Muscle layer of duodenum (tissue), 2 donors: ENCODE results near the gene FAM117A.
"Not testable (repeated sequence)": the region's sequence is repeated elsewhere in the genome, so short reads cannot be mapped to it uniquely, and the experiment has no call there.

Experiments used
- H3K27ac ChIP-seq: one replicate; pipeline ENCODE4 v1.7.0; 2013; ENCODE audit warnings: mild to moderate bottlenecking, low read length
- H3K27me3 ChIP-seq: one replicate; pipeline ENCODE4 v1.7.0; 2013; ENCODE audit warnings: low read depth, mild to moderate bottlenecking, control low read depth, low read length
- H3K36me3 ChIP-seq, 2 donors: one replicate each; pipeline ENCODE4 v1.7.0; 2013; ENCODE audit warnings: low read length in 2 of 2, control low read depth in 1 of 2, mild to moderate bottlenecking in 1 of 2; ENCODE audit not compliant: insufficient read depth in 2 of 2, control insufficient read depth in 1 of 2
- H3K4me1 ChIP-seq, 2 donors: one replicate each; pipeline ENCODE4 v1.7.0; 2013; ENCODE audit warnings: low read length in 2 of 2, mild to moderate bottlenecking in 2 of 2, control low read depth in 1 of 2, moderate library complexity in 1 of 2; ENCODE audit not compliant: insufficient read depth in 2 of 2, control insufficient read depth in 1 of 2
- H3K4me3 ChIP-seq, 2 donors: one replicate each; pipeline ENCODE4 v1.7.0; 2013; ENCODE audit warnings: low read length in 2 of 2, low read depth in 1 of 2, mild to moderate bottlenecking in 1 of 2
- H3K9me3 ChIP-seq, 2 donors: one replicate each; pipeline ENCODE4 v1.7.0; 2013; ENCODE audit warnings: low read length in 2 of 2, control low read depth in 1 of 2, mild to moderate bottlenecking in 1 of 2; ENCODE audit not compliant: control insufficient read depth in 1 of 2
- donor health status: healthy.

FAM117A gene

GRCh38 chr17:49731435-49731831, 32.5 kb downstream of the FAM117A start:
- H3K36me3 ChIP-seq, result no peaks in the 10 kb centered on the region
- no peak overlapping the region for H3K4me3 ChIP-seq
- H3K4me1 ChIP-seq, result peaks cover 16 to 48% of the 10 kb centered on the region in 2 donors
- H3K27ac ChIP-seq, result peak overlapping the region; percentile 81
- H3K27me3 ChIP-seq, result no peaks in the 10 kb centered on the region
- H3K9me3 ChIP-seq, result no peaks in the 10 kb centered on the region

- Histone ChIP-seq H3K36me3 (no peaks in the 10 kb centered on the region), H3K27me3 (no peaks in the 10 kb centered on the region), H3K4me1 (peaks cover 16 to 48% of the 10 kb centered on the region in 2 donors), H3K9me3 (no peaks in the 10 kb centered on the region), H3K27ac (peak overlapping the region; percentile 81), H3K4me3 (no peak overlapping the region)
Observed at GRCh38 chr17:49730785-49731434, 33.0 kb downstream of the FAM117A start.

GRCh38 chr17:49730078-49730784, 33.7 kb downstream of the FAM117A start:
- peaks cover 16 to 55% of the 10 kb centered on the region in 2 donors for H3K4me1 ChIP-seq

GRCh38 chr17:49729069-49729468, 34.9 kb downstream of the FAM117A start:
- H3K4me3 ChIP-seq, result no peak overlapping the region
- H3K4me1 ChIP-seq, result peaks cover 17 to 66% of the 10 kb centered on the region in 2 donors
- H3K27ac ChIP-seq, result no peak overlapping the region
- peaks cover 0 to 5% of the 10 kb centered on the region in 2 donors for H3K36me3 ChIP-seq
- no peaks in the 10 kb centered on the region for H3K27me3 ChIP-seq
- no peaks in the 10 kb centered on the region for H3K9me3 ChIP-seq

More at GRCh38 chr17:49730078-49730784, 33.7 kb downstream of the FAM117A start:
- H3K27me3 ChIP-seq, result no peaks in the 10 kb centered on the region
- no peaks in the 10 kb centered on the region for H3K9me3 ChIP-seq
- no peak overlapping the region for H3K4me3 ChIP-seq
- peak overlapping the region; percentile 81 for H3K27ac ChIP-seq
- H3K36me3 ChIP-seq, result peaks cover 0 to 4% of the 10 kb centered on the region in 2 donors

GRCh38 chr17:49728425-49728824, 35.5 kb downstream of the FAM117A start:
- no peak overlapping the region for H3K27ac ChIP-seq
- peaks cover 0 to 5% of the 10 kb centered on the region in 2 donors for H3K36me3 ChIP-seq
- H3K27me3 ChIP-seq, result no peaks in the 10 kb centered on the region
- H3K9me3 ChIP-seq, result no peaks in the 10 kb centered on the region
- H3K4me3 ChIP-seq, result no peak overlapping the region
- H3K4me1 ChIP-seq, result peaks cover 23 to 72% of the 10 kb centered on the region in 2 donors

- no peak overlapping the region for H3K4me3 ChIP-seq
- H3K4me1 ChIP-seq, result peaks cover 23 to 83% of the 10 kb centered on the region in 2 donors
- H3K27me3 ChIP-seq, result no peaks in the 10 kb centered on the region
- H3K36me3 ChIP-seq, result peaks cover 0 to 5% of the 10 kb centered on the region in 2 donors
- H3K27ac ChIP-seq, result no peak overlapping the region
- H3K9me3 ChIP-seq, result no peaks in the 10 kb centered on the region
Observed at GRCh38 chr17:49727380-49727779, 36.6 kb downstream of the FAM117A start.

- H3K9me3 ChIP-seq, result no peaks in the 10 kb centered on the region
- peaks cover 27 to 76% of the 10 kb centered on the region in 2 donors for H3K4me1 ChIP-seq
- no peak overlapping the region for H3K4me3 ChIP-seq
- H3K27ac ChIP-seq, result no peak overlapping the region
- no peaks in the 10 kb centered on the region for H3K27me3 ChIP-seq
- peaks cover 0 to 10% of the 10 kb centered on the region in 2 donors for H3K36me3 ChIP-seq
Observed at GRCh38 chr17:49725452-49726130, 38.3 kb downstream of the FAM117A start.

GRCh38 chr17:49724552-49724951, 39.4 kb downstream of the FAM117A start:
- H3K4me3 ChIP-seq, H3K9me3 ChIP-seq, H3K27me3 ChIP-seq, H3K27ac ChIP-seq: not testable (repeated sequence)
- Histone ChIP-seq H3K36me3 (peaks cover 10 to 18% of the 10 kb centered on the region in 2 donors), H3K4me1 (peaks cover 23 to 66% of the 10 kb centered on the region in 2 donors)

GRCh38 chr17:49723423-49723822, 40.5 kb downstream of the FAM117A start:
- Histone ChIP-seq H3K27me3 (no peaks in the 10 kb centered on the region), H3K9me3 (no peaks in the 10 kb centered on the region), H3K4me3 (peak overlapping the region in 1 of 2 donors; percentile 27), H3K4me1 (peaks cover 20 to 54% of the 10 kb centered on the region in 2 donors), H3K36me3 (peaks cover 12 to 27% of the 10 kb centered on the region in 2 donors), H3K27ac (peak overlapping the region; percentile 56)

- Histone ChIP-seq H3K36me3 (peaks cover 23 to 40% of the 10 kb centered on the region in 2 donors), H3K27ac (no peak overlapping the region), H3K4me1 (peaks cover 12 to 41% of the 10 kb centered on the region in 2 donors), H3K27me3 (no peaks in the 10 kb centered on the region), H3K4me3 (no peak overlapping the region), H3K9me3 (no peaks in the 10 kb centered on the region)
Observed at GRCh38 chr17:49722066-49722465, 41.9 kb downstream of the FAM117A start.

GRCh38 chr17:49717371-49717861, 46.5 kb downstream of the FAM117A start:
- Histone ChIP-seq H3K4me1 (peaks cover 4 to 5% of the 10 kb centered on the region in 2 donors), H3K36me3 (peaks cover 36 to 76% of the 10 kb centered on the region in 2 donors), H3K4me3 (no peak overlapping the region), H3K27ac (no peak overlapping the region), H3K9me3 (no peaks in the 10 kb centered on the region), H3K27me3 (no peaks in the 10 kb centered on the region)
